HG03520 (cell line): Measurements from ENCODE around the gene NEUROG1.
"Not testable (repeated sequence)": the region's sequence is repeated elsewhere in the genome, so short reads cannot be mapped to it uniquely, and the experiment has no call there.

Experiments used
- ATAC-seq: cut with Tn5 transposase; IDR thresholded peaks from one replicate; pipeline ENCODE4 v1.9.1; 2021; ENCODE audit warnings: mild to moderate bottlenecking, moderate library complexity; ENCODE audit not compliant: unreplicated experiment

NEUROG1 gene

DNA sequence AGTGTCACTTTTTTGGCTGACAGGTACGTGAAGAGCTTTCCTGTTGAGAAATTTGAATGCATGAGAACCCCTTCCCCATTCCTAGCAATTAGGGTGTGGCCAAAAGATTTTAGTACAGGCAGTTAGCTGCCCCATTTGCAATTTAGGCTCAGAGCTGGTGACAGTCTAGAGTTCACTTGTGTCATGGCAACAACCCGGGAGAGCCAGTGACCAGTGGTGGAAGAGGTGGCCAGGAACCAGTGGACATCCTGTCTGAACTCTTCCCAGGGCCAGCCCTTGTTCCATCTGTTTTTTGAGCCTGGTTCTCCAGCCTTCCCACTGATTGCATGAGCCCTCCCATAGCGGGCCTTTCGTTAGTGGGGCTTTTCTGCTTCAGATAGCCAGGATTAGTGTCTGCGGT, 2.5 kb upstream of the NEUROG1 start:
- ATAC-seq: no peak

GRCh38 chr5:135537745-135538144, 2.0 kb upstream of the NEUROG1 start:
- no peak for ATAC-seq

- no peak for ATAC-seq
Observed at GRCh38 chr5:135537271-135537670, 1.5 kb upstream of the NEUROG1 start.

GRCh38 chr5:135535420-135535819, 344 bp downstream of the NEUROG1 start:
- ATAC-seq: no peak

GRCh38 chr5:135534609-135535419, 950 bp downstream of the NEUROG1 start:
- no peak for ATAC-seq

DNA sequence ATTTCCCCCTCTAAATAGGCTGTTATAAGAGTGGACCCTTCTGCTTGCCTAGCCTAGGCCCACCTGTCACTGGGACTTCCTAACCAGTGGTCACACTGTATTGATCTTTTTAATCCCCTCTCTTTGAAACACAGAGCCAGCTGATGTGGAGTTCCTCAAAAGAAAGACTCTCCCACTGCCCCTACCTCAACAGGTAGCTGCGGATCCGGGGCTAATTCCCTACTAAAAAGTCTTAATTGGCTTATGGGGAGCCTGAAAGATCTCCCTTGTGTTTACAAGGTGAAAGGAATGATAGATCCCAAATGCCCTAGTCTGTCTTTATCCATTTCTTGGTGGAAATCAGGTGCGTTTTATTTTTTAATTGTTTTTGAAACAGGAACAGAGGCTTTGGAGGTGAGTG, 2.0 kb downstream of the NEUROG1 start:
- no peak for ATAC-seq

DNA sequence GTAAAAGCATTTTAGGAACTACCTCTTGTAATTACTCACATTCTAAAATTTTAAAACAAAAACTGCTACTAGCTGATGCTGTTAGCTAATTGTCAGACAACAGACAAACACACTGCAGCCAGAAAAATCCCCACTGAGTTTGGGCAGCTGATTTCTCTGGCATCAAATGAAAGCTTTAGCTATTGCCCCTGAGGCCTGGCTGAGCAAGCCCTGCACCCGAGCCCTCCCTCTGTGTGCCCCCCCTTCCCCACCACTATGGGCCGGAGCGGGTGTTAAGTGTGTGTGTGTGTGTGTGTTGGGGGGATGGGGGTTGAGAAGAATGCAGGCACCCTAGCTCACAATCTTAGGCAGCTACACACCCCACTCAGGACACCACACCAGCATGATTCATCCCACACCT, 2.4 kb downstream of the NEUROG1 start:
- no peak for ATAC-seq

GRCh38 chr5:135529576-135529975, 6.2 kb downstream of the NEUROG1 start:
- ATAC-seq: not testable (repeated sequence)

DNA sequence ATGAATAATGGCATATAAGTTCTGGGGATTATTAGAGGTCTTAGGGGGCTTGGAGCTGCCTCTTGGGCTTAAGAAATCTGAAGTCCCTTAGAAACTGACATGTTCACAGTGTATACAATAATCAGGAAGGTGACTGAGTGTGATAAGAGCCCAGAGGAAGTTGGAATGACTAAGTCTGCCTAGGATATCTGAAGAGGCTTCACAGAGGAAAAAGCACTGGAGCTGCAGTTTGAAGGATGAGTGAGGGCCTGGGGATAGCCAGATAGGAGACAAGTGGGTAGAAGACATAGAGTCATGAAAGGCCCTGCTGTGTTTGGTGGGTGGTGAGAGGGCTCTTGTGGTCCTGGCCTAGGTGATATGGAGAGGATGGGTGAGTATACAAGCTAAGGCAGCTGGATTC, 8.8 kb downstream of the NEUROG1 start:
- ATAC-seq: no peak

GRCh38 chr5:135521964-135522363, 13.8 kb downstream of the NEUROG1 start:
- ATAC-seq: no peak

- ATAC-seq: no peak
Observed at GRCh38 chr5:135517631-135518030, 18.1 kb downstream of the NEUROG1 start.

GRCh38 chr5:135514116-135514515, 21.6 kb downstream of the NEUROG1 start:
- ATAC-seq: no peak

GRCh38 chr5:135511761-135512575, 23.8 kb downstream of the NEUROG1 start:
- no peak for ATAC-seq

DNA sequence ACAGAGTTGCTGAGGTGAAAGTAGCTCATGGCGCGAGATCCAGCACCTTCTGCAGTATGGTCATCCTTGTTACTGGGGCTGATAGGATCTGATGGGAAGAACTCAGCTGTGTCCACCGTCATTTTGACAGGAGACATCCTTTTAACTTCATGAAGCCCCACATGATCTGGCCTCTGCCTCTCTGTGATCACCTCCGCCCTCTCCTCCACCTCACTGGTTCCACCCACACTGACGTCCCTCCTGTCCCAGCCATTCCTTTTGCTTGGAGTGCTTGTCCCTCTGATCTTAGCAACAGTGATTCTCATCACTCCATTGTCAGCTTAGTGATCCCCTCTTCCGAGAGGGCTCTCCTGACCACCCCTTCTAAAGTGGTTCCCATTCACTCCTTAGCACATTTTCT, 25.8 kb downstream of the NEUROG1 start:
- ATAC-seq: no peak

DNA sequence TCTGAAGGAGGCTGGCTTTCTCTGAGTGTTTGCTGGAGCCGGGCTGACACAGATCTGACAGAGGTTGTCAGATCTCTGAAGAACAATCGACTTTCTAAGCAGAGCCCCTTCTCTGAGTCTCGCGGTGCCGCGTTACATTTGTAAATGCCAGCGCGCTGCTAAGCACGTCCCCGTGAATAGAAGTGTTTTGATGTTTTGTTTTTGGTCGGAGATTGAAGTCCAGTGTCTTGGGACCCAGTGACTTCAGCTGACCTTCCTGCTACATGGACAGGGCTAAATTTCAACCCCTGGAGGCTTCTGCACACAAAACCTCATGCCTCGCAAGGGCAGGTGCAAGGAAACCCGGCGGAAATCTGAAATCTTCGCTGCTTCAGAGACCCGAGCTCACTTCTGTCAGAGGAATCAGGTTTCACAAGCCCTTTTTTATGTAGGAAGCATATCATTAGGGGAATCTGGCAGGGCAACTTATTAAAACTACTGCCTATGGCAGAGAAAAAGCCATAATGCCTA, 27.2 kb downstream of the NEUROG1 start:
- ATAC-seq: no peak

DNA sequence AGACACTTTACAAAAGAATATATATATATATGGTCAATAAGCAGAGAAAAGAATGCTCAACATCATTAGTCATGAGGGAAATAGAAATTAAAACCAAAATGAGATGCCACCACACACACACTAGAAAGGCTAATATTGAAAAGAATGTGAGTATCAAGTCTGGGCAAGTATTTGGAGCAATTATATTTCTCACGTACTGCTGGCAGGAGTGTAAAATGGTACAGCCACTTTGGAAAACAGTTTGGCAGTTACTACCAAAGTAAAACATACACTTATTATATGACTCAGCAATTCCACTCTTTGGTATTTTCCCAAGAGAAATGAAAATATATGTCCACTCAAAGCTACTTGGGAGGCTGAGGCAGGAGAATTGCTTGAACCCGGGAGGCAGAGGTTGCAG, 29.8 kb downstream of the NEUROG1 start:
- ATAC-seq: no peak

DNA sequence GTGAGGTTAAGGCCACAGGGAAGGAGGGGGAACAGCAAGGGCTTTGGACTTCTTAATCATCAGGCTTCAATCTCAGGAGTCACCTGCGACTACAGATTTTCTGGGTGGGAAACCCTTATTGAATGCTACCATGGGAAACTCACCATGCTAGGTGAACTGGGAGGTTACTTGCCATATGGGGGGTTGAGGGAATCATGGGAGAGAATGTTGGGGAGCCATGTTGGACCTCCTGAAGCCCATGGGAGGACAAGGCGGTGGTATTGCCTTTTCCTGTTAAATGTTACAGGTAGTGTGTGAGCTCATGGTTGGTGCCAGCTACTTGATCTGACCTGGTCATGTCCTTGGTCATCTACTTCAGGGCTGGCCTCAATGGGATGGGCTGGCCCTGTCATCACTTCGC, 31.4 kb downstream of the NEUROG1 start:
- no peak for ATAC-seq

DNA sequence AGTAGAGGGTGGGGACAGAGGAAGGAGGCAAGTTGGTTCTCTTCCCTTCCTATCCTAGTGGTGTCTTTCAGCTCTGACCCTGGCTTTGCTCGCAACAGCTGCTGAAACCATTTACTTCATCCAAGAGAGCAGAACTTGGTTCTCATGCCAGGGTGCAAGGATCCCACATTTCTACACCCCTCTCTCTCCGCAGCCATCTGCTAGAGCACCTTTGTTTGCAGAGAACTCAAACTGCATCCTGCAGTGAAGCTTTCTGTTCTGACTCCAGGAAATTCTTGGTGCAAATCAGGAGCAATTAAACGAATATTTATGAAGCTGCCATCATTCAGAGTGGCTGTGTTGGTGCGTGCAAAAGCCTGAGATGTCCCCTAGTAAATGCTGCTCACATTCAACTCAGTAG, 31.9 kb downstream of the NEUROG1 start:
- no peak for ATAC-seq

GRCh38 chr5:135502836-135503520, 32.8 kb downstream of the NEUROG1 start:
- ATAC-seq: no peak

- ATAC-seq: no peak
Observed at GRCh38 chr5:135501965-135502364, 33.8 kb downstream of the NEUROG1 start.

GRCh38 chr5:135498637-135498995, 37.1 kb downstream of the NEUROG1 start:
- ATAC-seq: no peak
